CD14-positive monocyte (primary cell): ENCODE data around the gene SEC14L2. TPM values are rescaled to one million over a fixed set of nuclear protein-coding genes. Genes with fewer than 3 reads are reported as not detected.

ENCODE experiments used
- DNase-seq, 3 donors: peaks; one replicate each; pipeline ENCODE4 v3.0.0-alpha.2; 2011 to 2022
- H2AFZ ChIP-seq: 2 replicates; pipeline ENCODE4 v1.6.0; 2012; ENCODE audit warnings: mild to moderate bottlenecking, low read depth, low read length, inconsistent platforms; ENCODE audit not compliant: insufficient read depth, poor library complexity, severe bottlenecking
- H3K27ac ChIP-seq, 2 donors: 1 replicate in 1 of 2; 2 replicates in 1 of 2; pipeline ENCODE4 v1.5.1; 2012 to 2013; ENCODE audit warnings: low read length in 2 of 2, control low read depth in 1 of 2, inconsistent platforms in 1 of 2, low read depth in 1 of 2, mild to moderate bottlenecking in 1 of 2
- H3K27me3 ChIP-seq, 2 donors: one replicate each; pipeline versions ENCODE4 v1.6.0 to v1.6.1; 2011 to 2013; ENCODE audit warnings: low read length in 2 of 2; ENCODE audit not compliant: control insufficient read depth in 2 of 2, insufficient read depth in 2 of 2
- H3K36me3 ChIP-seq, 2 donors: replicated peaks in 1 of 2; 1 replicate in 1 of 2; 2 replicates in 1 of 2; pipeline versions ENCODE4 v1.5.1 to v1.6.1; 2012 to 2013; ENCODE audit warnings: low read length in 2 of 2, control low read depth in 1 of 2, inconsistent platforms in 1 of 2, mild to moderate bottlenecking in 1 of 2; ENCODE audit not compliant: insufficient read depth in 2 of 2, control insufficient read depth in 1 of 2
- H3K4me1 ChIP-seq, 2 donors: 1 replicate in 1 of 2; 2 replicates in 1 of 2; pipeline versions ENCODE4 v1.5.1 to v1.6.1; 2012 to 2013; ENCODE audit warnings: low read length in 2 of 2, control low read depth in 1 of 2, inconsistent platforms in 1 of 2, mild to moderate bottlenecking in 1 of 2, moderate library complexity in 1 of 2; ENCODE audit not compliant: insufficient read depth in 2 of 2, control insufficient read depth in 1 of 2
- H3K4me2 ChIP-seq: replicated peaks from 2 replicates; pipeline ENCODE3; 2012; ENCODE audit warnings: low read length, moderate library complexity, mild to moderate bottlenecking; ENCODE audit not compliant: poor library complexity, severe bottlenecking; ENCODE audit errors: extremely low read depth
- H3K4me3 ChIP-seq, 3 experiments: fragments of 200-600 bp in 1 of 3; sonication (generic) in 1 of 3; replicated peaks in 1 of 3; 1 replicate in 2 of 3; 2 replicates in 1 of 3; pipeline ENCODE4 v1.5.1; 2011 to 2013; ENCODE audit warnings: low read length in 3 of 3, mild to moderate bottlenecking in 3 of 3, control low read depth in 2 of 3, low read depth in 2 of 3, inconsistent platforms in 1 of 3, moderate library complexity in 1 of 3
- H3K79me2 ChIP-seq: 2 replicates; pipeline ENCODE4 v1.6.0; 2012; ENCODE audit warnings: mild to moderate bottlenecking, control low read depth, inconsistent platforms, low read length, moderate library complexity; ENCODE audit not compliant: insufficient read depth
- H3K9ac ChIP-seq: 2 replicates; pipeline ENCODE4 v1.6.0; 2017; ENCODE audit warnings: low read length, mild to moderate bottlenecking; ENCODE audit not compliant: insufficient read depth, poor library complexity, severe bottlenecking
- H3K9me3 ChIP-seq, 2 donors: replicated peaks in 1 of 2; 1 replicate in 1 of 2; 2 replicates in 1 of 2; pipeline versions ENCODE4 v1.5.1 to v1.6.1; 2012 to 2013; ENCODE audit warnings: low read length in 2 of 2, control low read depth in 1 of 2; ENCODE audit not compliant: control insufficient read depth in 1 of 2, insufficient read depth in 1 of 2
- H4K20me1 ChIP-seq: 2 replicates; pipeline ENCODE4 v1.6.0; 2012; ENCODE audit warnings: mild to moderate bottlenecking, low read length, control low read depth, moderate library complexity; ENCODE audit not compliant: insufficient read depth
- H3K27ac Mint-ChIP-seq, 7 donors: one replicate each; pipeline ENCODE4 v1.8.0; 2020; ENCODE audit warnings: mild to moderate bottlenecking in 7 of 7, mixed read lengths in 7 of 7, moderate library complexity in 6 of 7, inconsistent platforms in 2 of 7
- H3K27me3 Mint-ChIP-seq, 3 donors: one replicate each; pipeline ENCODE4 v1.8.0; 2021 to 2022; ENCODE audit warnings: low read depth in 3 of 3, mild to moderate bottlenecking in 3 of 3, mixed read lengths in 3 of 3, moderate library complexity in 3 of 3, inconsistent platforms in 1 of 3
- H3K36me3 Mint-ChIP-seq, 2 donors: one replicate each; pipeline ENCODE4 v1.8.0; 2020; ENCODE audit warnings: mixed read lengths in 2 of 2, inconsistent platforms in 1 of 2, mild to moderate bottlenecking in 1 of 2
- H3K4me1 Mint-ChIP-seq: one replicate; pipeline ENCODE4 v1.8.0; 2020; ENCODE audit warnings: mild to moderate bottlenecking, mixed read lengths
- H3K4me3 Mint-ChIP-seq, 2 donors: one replicate each; pipeline ENCODE4 v1.8.0; 2020; ENCODE audit warnings: mild to moderate bottlenecking in 2 of 2, mixed read lengths in 2 of 2, moderate library complexity in 1 of 2
- H3K9me3 Mint-ChIP-seq, 7 donors: one replicate each; pipeline ENCODE4 v1.8.0; 2020 to 2022; ENCODE audit warnings: mixed read lengths in 7 of 7, mild to moderate bottlenecking in 6 of 7, moderate library complexity in 6 of 7, inconsistent platforms in 2 of 7
- CTCF ChIP-seq: fragments of 200-600 bp; IDR thresholded peaks from one replicate; pipeline ENCODE4 v1.8.0; 2022; ENCODE audit warnings: antibody characterized with exemption, mild to moderate bottlenecking
- WGBS: methylation state at CpG from one replicate; pipeline ENCODE4 v1.1.5; 2013; ENCODE audit warnings: missing lambda C conversion rate; ENCODE audit not compliant: insufficient coverage; 5-methylcytosine and 5-hydroxymethylcytosine counted together
- intact Hi-C, 2 donors: fragments of 100-400 bp; cut with micrococcal nuclease; formaldehyde crosslinking; loops; one replicate each; pipeline versions ENCODE4 v1.15.0 to v1.15.1; 2023
- polyA plus RNA-seq, 3 donors: library from polyadenylated mRNA; depleted of rRNA in 1 of 3; unstranded in 2 of 3; stranded (reverse) in 1 of 3; fragments of 300-500 nt in 2 of 3; fragments of >200 nt in 1 of 3; fragmentation: Illumina TruSeq in 2 of 3; gene quantifications; 1 replicate in 2 of 3; 2 replicates in 1 of 3; pipeline ENCODE4 v1.2.3, GENCODE V29; 2012 to 2021

SEC14L2 gene
- polyA plus RNA-seq, 3 donors, result 0.03 TPM; not detected in 1

GRCh38 chr22:30436196-30436595, 39.4 kb downstream of the SEC14L2 start:
- H2AFZ ChIP-seq, result no peak overlapping the region
- no peak for DNase-seq
- peak overlapping the region in 2 of 7 donors; percentile 8 to 40 for H3K27ac Mint-ChIP-seq
- peaks cover 7 to 19% (median 10%) of the 10 kb centered on the region in 7 donors for H3K9me3 Mint-ChIP-seq
- H3K4me1 ChIP-seq, result peaks cover 5 to 6% of the 10 kb centered on the region in 2 donors
- no peak overlapping the region for H3K9ac ChIP-seq
- H3K4me3 Mint-ChIP-seq, result no peak overlapping the region
- H3K27me3 Mint-ChIP-seq, result peaks cover 32 to 44% (median 38%) of the 10 kb centered on the region in 3 donors
- WGBS, result 100% methylated on average over 2 of the region's 2 CpGs
- H3K4me3 ChIP-seq, result no peak overlapping the region
- peaks cover 9 to 29% of the 10 kb centered on the region in 2 donors for H3K27me3 ChIP-seq
- no peak for TF ChIP-seq CTCF
- H4K20me1 ChIP-seq, result no peaks in the 10 kb centered on the region
- no peak overlapping the region for H3K4me2 ChIP-seq
- peaks cover 12% of the 10 kb centered on the region for H3K4me1 Mint-ChIP-seq
- no peaks in the 10 kb centered on the region for H3K36me3 ChIP-seq
- H3K79me2 ChIP-seq, result no peaks in the 10 kb centered on the region
- H3K27ac ChIP-seq, result no peak overlapping the region
- H3K36me3 Mint-ChIP-seq, result peaks cover 0 to 3% of the 10 kb centered on the region in 2 donors
- intact Hi-C loops, result no loop called here
- H3K9me3 ChIP-seq, result peaks cover 7 to 13% of the 10 kb centered on the region in 2 donors

GRCh38 chr22:30438559-30438958, 41.7 kb downstream of the SEC14L2 start:
- Mint-ChIP-seq H3K4me1 (peaks cover 28% of the 10 kb centered on the region), H3K36me3 (peaks cover 0 to 3% of the 10 kb centered on the region in 2 donors), H3K4me3 (peak overlapping the region in 1 of 2 donors; percentile 5), H3K27me3 (peaks cover 52 to 65% (median 54%) of the 10 kb centered on the region in 3 donors), H3K27ac (peak overlapping the region in 2 of 7 donors; percentile 2 to 13), H3K9me3 (peaks cover 7 to 26% (median 17%) of the 10 kb centered on the region in 7 donors)
- Histone ChIP-seq H3K79me2 (no peaks in the 10 kb centered on the region), H3K9me3 (peaks cover 7 to 13% of the 10 kb centered on the region in 2 donors), H3K27me3 (peaks cover 12 to 38% of the 10 kb centered on the region in 2 donors), H3K9ac (no peak overlapping the region), H2AFZ (no peak overlapping the region), H3K27ac (no peak overlapping the region), H3K4me2 (no peak overlapping the region), H4K20me1 (no peaks in the 10 kb centered on the region), H3K4me1 (peaks cover 19% of the 10 kb centered on the region in 2 donors), H3K4me3 (no peak overlapping the region), H3K36me3 (no peaks in the 10 kb centered on the region)
- intact Hi-C loops, result no loop called here
- TF ChIP-seq CTCF, result no peak
- WGBS, result 91% methylated on average over 2 of the region's 3 CpGs
- no peak for DNase-seq
